Measurements from ENCODE around the gene ST3GAL6.

The ST3GAL6 gene

DNA sequence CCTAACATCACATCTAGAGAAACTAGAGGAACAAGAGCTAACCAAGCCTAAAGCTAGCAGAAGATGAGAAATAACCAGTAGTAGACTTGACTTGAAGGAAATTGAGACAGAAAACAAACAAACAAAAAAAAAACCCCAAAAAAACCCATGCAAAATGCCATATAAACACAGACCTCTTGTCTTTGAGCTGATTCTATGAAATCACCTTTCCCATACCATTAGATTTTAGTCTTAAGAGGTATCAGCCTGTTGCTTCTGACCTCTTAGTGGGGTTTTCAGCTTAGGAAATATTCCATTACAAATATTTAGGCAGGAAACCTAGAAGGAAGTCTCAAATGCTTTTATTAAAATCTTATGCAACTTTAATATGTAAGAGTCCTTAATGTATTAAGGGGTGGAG lies 23.9 kb upstream of the ST3GAL6 start:
- no peak overlapping the region for H3K4me3 ChIP-seq (ENCODE audit: low read depth, low read length)
- TF ChIP-seq, protein P1, sequence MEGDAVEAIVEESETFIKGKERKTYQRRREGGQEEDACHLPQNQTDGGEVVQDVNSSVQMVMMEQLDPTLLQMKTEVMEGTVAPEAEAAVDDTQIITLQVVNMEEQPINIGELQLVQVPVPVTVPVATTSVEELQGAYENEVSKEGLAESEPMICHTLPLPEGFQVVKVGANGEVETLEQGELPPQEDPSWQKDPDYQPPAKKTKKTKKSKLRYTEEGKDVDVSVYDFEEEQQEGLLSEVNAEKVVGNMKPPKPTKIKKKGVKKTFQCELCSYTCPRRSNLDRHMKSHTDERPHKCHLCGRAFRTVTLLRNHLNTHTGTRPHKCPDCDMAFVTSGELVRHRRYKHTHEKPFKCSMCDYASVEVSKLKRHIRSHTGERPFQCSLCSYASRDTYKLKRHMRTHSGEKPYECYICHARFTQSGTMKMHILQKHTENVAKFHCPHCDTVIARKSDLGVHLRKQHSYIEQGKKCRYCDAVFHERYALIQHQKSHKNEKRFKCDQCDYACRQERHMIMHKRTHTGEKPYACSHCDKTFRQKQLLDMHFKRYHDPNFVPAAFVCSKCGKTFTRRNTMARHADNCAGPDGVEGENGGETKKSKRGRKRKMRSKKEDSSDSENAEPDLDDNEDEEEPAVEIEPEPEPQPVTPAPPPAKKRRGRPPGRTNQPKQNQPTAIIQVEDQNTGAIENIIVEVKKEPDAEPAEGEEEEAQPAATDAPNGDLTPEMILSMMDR (IDR thresholded peaks at IDR 0.05; ENCODE audit: low read depth, low read length): no peak

DNA sequence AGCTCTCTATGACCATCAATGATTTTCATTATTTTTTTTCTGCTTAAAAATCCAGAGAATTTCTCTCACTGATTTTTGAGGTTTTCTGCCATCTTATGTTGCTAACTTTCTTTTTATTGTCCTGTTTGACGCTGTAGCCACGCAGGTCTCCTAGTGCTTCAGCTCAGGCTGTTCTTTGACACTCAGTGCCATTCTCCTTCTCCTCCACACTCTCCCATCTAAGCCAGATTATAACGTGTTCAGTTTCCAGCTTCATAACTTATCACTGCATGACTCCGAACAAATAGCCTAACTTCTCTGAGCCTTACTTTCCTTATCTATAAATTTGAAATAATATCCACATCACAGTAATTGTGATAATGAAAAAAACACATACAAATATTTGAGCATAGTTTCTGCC lies 22.8 kb upstream of the ST3GAL6 start:
- TF ChIP-seq, protein P1 (IDR thresholded peaks at IDR 0.05; ENCODE audit: low read depth, low read length): no peak

DNA sequence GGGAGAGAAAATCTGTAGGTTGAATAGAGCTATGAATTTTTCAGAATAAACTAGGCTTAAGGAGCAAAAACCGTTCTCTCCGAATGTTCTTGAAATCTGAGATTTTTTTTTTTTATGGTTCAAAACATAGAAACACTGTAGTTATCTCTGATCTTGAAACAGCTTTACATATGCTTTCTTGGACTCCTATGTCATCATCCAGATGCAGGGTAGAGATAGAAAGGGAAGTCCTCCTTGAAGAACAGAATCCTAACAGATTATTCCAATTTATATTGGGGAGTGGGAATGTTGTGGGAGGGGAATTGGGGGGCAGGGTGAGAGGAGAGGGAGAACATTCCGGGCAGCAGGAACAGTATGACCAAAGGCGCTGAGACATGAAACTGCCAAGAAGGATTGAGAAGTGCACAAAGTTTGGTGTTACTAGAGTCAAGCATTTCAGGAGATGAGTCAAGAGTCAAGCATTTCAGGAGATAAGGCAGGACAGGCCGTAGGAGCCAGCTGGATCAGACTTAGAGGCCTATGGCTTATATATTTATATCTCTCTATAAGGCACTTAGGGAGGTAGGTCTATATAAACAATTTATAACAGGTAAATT lies 21.9 kb upstream of the ST3GAL6 start:
- H3K4me3 ChIP-seq (ENCODE audit: low read depth, low read length): no peak overlapping the region
- TF ChIP-seq, protein P1 (IDR thresholded peaks at IDR 0.05; ENCODE audit: low read depth, low read length): no peak

More for the DNA sequence above, 22.8 kb upstream of the ST3GAL6 start:
- no peak overlapping the region for H3K4me3 ChIP-seq (ENCODE audit: low read depth, low read length)

DNA sequence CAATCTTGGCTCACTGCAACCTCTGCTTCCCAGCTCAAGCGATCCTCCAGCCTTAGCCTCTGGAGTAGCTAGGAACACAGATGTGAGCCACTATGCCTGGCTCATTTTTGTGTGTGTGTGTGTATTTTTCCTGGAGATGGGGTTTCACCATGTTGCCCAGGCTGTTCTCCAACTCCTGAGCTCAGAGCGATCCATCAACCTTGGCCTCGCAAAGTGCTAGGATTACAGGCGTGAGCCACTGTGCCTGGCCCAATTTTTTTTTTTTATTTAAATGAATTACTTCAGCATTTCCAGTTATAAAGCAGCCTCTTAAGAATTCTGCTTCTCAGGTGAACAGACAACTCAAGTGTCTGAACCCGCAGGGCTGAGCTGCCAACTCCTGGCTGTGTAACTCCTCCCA lies 20.1 kb upstream of the ST3GAL6 start:
- TF ChIP-seq, protein P1 (IDR thresholded peaks at IDR 0.05; ENCODE audit: low read depth, low read length): no peak
- H3K4me3 ChIP-seq (ENCODE audit: low read depth, low read length): no peak overlapping the region

DNA sequence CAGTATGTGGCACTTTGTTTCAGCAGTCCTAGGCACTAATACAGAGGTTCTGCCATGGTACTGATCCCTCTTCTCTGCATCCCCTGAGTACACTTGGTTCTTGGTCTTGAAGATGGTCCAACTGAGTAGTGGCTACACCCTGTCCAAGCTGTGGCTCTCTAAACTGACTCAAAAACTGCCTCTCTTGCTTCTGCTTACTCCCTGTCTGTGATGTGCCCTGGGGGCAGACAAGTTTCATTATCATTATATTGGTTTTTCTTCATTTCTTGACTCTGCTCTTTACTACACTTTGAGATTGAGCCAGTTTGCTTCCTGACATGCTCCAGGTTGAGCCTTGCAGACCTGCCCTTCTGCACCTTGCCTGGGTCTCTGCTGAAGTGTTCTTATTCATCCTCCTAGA lies 18.9 kb upstream of the ST3GAL6 start:
- H3K4me3 ChIP-seq (ENCODE audit: low read depth, low read length): no peak overlapping the region
- TF ChIP-seq, protein P1 (IDR thresholded peaks at IDR 0.05; ENCODE audit: low read depth, low read length): no peak

DNA sequence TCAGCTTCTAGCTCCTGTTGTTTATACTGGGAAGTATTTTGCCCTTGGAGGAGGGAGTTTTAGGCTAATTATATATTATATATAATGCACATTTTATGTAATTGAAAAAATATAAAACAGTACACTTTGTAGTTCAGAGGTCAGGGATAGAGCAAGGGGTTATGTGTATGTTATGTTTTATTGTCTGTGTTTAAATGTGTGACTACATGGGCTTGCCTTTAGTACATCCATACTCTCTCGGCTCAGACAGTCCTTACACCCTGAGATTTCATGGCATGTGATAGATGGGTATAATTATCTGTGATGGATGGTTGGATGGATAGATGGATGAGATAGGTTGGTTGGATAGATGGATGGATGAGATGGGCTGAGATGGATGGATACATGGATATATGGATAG lies 17.4 kb upstream of the ST3GAL6 start:
- TF ChIP-seq, protein P1 (IDR thresholded peaks at IDR 0.05; ENCODE audit: low read depth, low read length): no peak
- no peak overlapping the region for H3K4me3 ChIP-seq (ENCODE audit: low read depth, low read length)

DNA sequence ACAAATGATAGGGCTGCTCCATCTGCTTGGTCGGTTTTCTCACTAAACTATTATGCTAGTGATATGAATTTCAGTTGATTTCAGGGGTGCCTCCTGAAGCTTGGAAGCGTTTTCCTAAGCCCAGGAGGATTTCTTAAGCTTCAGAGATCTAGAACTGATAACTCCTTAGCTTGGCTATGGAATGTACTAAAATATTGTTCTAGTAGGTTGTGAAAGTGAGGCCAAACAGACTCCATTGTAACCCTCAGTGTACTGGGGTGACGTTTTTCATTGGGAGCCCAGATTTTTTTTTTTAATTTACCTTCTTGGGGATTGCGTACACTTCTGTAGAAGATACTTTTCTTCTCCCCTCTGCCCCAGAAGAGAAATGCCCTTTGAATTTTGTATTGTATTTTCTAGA lies 17.0 kb upstream of the ST3GAL6 start:
- TF ChIP-seq, protein P1 (IDR thresholded peaks at IDR 0.05; ENCODE audit: low read depth, low read length): no peak
- H3K4me3 ChIP-seq (ENCODE audit: low read depth, low read length): no peak overlapping the region
